ENCODE data around the gene SELENOV.
"Not testable (repeated sequence)": the region's sequence is repeated elsewhere in the genome, so short reads cannot be mapped to it uniquely, and the experiment has no call there.

Gene SELENOV

DNA sequence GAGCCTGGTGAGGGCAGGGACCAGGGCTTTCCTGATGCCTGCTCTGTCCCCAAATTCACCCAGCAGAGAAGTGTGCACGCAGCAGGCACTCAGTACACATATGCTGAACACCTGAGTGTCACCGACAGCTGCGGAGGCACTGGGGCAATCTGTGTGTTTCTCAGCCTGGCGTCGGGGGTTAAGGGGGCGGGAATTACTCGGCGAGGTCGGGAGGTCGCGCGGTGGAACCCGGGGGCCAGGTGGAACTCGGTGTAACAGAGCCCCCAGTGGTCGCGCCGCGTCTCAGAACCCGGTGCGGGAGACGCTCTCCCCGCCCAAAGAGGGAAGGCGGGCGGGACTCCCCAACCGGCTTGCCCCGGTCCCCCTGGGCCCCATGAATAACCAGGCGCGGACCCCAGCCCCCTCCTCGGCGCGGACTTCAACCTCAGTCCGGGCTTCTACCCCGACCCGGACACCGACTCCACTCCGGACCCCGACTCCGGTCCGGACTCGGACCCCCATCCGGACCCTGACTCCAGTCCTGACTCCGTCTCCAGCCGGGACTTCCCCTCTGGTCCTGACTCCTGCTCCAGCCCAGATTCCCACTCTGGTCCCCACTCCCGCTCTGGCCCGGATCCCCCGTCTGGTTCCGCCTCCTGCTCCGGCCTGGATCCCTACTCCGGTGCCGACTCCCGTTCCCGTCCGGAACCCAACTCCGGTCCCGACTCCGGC lies at the start of gene SELENOV:
Gene SELENOV (plus strand): TSS at position 300 of the 711 bp plus-strand sequence. CDS start 74 bp downstream, at position 374.
- DNase-seq: no peak

- no peak for DNase-seq
Measured at GRCh38 chr19:39465956-39466747, 48.8 kb upstream of the SELENOV start.

DNA sequence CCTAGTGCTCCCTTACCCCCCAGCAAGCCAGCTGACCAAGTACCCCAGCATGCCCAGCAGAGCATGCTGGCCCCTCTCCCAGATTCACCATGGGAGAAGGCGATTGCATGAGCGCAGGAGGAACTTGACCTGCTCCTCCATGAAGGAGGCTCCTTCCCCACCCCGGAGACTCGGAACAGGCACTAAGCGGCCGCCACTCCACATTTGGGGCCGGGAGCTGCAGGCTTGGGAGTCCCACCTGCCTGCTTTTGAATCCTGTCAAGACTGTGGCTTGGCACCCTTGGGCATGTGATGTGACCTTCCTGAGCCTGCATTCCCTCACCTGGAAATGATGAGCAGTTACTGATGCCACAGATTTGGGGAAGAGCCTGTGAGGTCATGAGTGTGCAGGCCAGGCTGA lies 47.0 kb upstream of the SELENOV start:
- no peak for DNase-seq

- no peak for DNase-seq
Measured at GRCh38 chr19:39469036-39469435, 45.9 kb upstream of the SELENOV start.

DNA sequence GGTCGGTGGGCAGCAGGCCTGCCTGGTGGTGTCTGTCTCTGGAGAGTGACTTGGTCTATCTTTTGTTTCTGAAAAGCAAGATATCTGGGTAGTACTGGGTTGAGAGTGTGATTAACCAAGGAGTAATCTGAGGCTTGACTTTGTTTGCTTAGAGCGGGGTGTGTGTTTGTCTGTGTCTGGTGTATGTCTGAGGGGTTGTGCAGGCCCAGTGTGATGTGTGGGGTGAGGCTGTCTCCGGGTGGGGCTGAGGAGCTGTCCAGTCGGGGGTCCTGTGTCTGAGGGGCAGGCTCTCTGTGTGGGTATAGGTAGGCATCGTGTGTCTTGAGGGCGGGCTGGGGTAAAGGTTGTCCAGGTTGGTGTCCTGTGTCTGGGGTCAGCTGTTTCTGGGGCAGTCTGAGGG lies 45.4 kb upstream of the SELENOV start:
- DNase-seq: no peak

DNA sequence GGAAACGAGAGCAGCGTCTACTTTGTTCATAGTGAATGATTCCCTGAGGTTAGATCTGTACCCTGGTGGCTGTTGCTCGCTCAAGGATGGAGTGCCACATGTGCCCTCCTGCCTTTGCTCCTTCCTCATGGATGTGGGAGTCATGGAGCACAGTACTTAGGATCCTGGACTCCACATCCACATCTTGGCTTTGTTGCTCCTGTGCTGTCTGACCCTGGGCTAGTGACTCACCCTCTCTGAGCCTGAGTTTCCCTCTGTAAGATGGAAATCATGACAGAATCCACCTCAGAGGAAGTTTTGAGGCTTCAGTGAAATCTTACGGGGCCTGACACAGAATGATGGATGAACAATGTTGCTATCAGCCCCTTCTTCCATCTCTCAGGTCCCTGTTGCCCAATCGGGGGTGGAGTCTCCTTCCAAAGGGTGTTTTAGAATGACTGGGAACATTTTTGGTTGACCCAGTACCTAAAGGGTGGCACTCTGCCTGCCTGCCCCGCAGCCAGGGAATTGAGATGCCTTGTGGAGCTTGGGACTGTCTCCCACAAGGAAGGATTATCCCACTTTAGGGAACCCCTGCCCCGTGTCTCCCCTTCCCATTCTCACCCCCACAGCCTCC lies 44.1 kb upstream of the SELENOV start:
- DNase-seq: no peak

GRCh38 chr19:39471756-39472536 lies 43.0 kb upstream of the SELENOV start:
- no peak for DNase-seq

DNA sequence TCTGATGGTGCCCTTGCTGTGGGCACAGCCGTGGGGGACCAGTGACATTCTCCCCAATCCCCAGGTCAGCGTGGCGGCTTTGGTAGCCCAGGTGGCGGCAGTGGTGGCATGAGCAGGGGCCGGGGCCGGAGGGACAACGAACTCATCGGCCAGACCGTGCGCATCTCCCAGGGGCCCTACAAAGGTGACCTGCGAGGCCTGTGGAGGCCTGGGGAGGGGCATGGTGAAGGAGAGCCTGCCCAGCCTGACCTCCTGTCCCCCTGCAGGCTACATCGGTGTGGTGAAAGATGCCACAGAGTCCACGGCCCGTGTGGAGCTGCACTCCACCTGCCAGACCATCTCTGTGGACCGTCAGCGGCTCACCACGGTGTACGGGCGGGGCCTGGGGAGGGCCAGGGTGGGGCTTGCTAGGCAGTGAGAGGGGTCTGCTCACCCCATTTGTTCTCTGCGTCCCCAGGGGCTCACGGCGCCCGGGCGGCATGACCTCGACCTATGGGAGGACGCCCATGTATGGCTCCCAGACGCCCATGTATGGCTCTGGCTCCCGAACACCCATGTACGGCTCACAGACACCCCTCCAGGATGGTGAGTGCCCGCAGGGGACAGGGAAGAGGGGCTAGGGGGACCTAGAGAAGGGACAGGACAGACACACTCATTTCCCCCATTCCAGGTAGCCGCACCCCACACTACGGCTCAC lies 42.0 kb upstream of the SELENOV start:
- DNase-seq: no peak

DNA sequence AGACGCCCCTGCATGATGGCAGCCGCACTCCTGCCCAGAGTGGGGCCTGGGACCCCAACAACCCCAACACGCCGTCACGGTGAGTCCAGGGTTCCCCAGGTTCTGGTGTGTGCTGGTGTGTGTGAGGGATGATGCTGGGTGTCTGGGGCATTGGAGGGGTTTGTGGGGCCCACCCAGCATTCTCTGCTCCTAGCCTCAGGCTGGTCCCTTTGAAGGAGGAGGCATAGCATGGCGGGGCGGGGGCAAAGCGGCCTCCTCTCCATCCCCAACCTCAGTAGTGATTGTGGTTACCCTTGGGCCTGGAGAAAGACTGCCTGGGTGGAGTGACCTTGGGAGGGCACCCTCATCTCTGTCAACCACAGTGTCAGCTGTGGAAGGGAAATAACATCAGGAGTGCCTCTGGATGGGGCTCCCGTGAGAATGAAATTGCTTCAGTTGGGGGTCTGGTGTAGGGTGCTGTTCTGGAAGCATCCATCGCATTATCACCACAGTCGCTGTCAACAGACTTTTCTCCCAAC lies 41.4 kb upstream of the SELENOV start:
- DNase-seq: no peak

DNA sequence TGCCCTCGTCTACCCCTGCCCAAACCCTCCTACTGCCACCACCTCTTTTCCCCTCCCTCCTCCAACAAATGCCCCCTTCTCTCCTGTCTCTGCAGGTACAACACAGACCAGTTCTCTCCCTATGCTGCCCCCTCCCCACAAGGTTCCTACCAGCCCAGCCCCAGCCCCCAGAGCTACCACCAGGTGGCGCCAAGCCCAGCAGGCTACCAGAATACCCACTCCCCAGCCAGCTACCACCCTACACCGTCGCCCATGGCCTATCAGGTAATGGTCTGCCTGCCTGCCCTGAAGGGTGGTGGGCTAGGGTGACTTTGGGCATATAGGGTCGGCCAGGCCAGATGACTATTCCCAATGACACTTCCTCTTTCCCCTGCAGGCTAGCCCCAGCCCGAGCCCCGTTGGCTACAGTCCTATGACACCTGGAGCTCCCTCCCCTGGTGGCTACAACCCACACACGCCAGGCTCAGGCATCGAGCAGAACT lies 40.8 kb upstream of the SELENOV start:
- DNase-seq: no peak

- DNase-seq: no peak
Measured at GRCh38 chr19:39475748-39476147, 39.2 kb upstream of the SELENOV start.

DNA sequence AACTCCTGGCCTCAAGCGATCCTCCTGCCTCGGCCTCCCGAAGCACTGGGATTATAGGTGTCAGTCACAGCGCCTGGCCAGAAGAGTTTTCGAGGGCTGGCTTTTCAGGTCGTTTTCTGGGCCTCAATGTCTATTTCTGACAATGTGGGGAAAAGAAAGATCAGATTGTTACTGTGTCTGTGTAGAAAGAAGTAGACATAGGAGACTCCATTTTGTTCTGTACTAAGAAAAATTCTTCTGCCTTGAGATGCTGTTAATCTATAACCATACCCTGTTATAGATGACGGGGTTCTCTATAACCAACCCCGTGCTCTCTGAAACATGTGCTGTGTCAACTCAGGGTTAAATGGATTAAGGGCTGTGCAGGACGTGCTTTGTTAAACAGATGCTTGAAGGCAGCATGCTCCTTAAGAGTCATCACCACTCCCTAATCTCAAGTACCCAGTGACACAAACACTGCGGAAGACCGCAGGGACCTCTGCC lies 35.6 kb upstream of the SELENOV start:
- DNase-seq: not testable (repeated sequence)

DNA sequence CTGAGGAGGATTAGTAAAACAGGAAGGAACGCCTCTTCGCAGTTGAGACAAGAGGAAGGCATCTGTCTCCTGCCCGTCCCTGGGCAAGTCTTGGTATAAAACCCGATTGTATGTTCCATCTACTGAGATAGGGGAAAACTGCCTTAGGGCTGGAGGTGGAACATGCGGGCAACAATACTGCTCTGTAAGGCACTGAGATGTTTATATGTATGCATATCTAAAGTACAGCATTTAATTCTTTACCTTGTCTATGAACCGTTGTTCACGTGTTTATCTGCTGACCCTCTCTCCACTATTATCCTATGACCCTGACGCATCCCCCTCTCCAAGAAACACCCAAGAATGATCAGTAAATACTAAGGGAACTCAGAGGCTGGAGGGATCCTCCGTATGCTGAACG lies 35.0 kb upstream of the SELENOV start:
- no peak for DNase-seq

- peak; percentile 97 for DNase-seq
Measured at GRCh38 chr19:39480337-39481228, 34.4 kb upstream of the SELENOV start, which contains the start of gene TIMM50. TSS of gene TIMM50 (plus strand) at chr19:39480838. CDS start at chr19:39480854, 16 bp downstream.

DNA sequence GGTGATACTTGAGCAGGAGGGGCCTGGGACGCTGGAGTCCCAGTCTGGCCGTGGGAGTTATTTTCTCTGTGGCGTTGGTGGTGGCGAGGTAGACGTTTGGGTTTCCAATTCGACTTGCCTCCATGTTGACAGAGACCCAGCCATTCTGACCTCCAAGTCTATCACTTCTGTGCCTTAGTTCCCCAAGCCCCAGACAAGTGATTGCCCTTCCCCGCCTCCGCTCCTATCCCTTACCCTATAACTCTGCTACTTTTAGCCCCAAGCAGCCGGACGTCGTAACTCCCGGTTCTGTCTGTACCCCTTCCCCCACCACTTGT lies 33.8 kb upstream of the SELENOV start:
- no peak for DNase-seq

- DNase-seq: no peak
Measured at GRCh38 chr19:39481676-39482075, 33.3 kb upstream of the SELENOV start.

GRCh38 chr19:39483141-39483540 lies 31.8 kb upstream of the SELENOV start:
- no peak for DNase-seq

DNA sequence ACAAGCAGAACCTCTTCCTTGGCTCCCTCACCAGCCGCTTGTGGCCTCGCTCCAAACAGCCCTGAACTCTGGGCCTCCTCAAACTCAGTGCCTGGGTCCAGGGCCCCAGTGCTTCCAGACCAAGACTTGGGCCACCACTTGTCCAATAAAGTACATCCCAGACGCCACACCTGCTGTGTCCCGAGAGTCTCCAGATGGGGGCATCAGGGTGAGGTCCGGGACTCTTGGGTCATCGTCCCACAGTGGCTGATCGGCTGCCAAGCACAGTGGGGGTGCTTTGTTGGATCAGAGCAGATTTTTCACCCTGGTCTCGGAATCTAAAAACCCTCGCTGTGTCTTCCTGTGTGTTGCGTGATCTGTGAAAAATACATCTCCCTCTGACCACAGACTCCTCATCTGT lies 25.2 kb upstream of the SELENOV start:
- DNase-seq: no peak

DNA sequence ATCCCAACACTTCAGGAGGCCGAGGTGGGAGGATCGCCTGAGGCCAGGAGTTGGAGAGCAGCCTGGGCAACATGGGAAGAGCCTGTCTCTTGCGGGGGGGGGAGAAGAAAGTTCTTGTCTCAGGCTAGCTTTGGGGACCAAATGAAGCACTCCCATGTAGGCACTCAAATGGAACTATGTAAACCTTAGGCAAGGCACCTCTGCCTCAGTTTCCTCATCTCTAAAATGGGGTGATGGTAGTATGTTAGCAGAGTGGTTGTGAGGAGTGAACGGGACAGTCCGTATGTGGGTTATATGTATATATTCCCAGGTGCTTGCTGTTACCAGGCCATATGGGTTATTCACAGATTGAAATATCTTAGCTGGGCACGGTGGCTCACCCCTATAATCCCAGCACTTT lies 22.7 kb upstream of the SELENOV start:
- no peak for DNase-seq

DNA sequence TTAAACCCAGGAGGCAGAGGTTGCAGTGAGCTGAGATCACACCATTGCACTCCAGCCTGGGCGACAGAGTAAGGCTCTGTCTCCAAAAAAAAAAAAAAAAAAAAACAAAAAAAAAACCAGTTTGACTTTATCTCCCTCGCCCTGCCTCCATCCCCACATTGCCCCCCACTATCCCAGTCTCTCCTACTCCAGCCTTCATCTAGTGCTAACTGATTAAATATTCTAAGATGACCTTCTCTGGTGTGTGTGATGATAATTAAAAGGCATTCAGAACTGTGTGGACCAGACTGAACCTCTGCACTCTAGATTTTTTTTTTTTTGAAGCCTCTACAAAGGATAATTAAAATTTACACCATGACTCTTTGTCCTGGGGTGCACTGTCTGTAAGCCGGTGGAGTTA lies 22.2 kb upstream of the SELENOV start:
- DNase-seq: no peak

DNA sequence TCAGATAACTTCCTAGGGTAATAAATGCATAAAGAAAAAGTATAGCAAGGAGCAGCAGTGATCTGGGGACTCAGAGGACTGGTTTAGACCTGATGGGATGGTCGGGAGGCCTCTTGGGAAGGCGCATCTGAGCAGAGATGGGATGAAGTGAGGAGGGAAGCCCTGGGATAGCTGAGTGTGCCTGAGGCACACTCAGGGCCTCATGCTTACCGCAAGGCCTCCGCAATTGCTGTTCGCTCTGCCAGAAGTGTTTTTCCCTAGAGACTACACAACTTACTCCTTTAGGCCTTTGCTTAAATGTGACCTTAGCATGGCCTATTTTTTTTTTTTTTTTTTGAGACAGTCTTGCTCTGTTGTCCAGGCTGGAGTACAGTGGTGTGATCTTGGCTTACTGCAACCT lies 20.3 kb upstream of the SELENOV start:
- DNase-seq: no peak

Measured in T1000 (cell line).